ENCODE data around the gene CNTNAP2.

Gene CNTNAP2

GRCh38 chr7:146378196-146378595 lies 261.6 kb downstream of the CNTNAP2 start:
- TF ChIP-seq SUZ12 (IDR thresholded peaks at IDR 0.05; ENCODE audit: extremely low read depth, insufficient read depth, insufficient read length): no peak
- no peak for TF ChIP-seq ZNF274 (IDR thresholded peaks at IDR 0.05; ENCODE audit: low read depth, low read length)
- TF ChIP-seq YY1 (IDR thresholded peaks at IDR 0.05; ENCODE audit: insufficient read depth, insufficient read length): no peak
- H3K4me3 ChIP-seq (ENCODE audit: insufficient read length, low read depth): no peak overlapping the region
- H3K27me3 ChIP-seq (ENCODE audit: insufficient read depth, insufficient read length): no peaks in the 10 kb centered on the region
- no peaks in the 10 kb centered on the region for H3K9me3 ChIP-seq (ENCODE audit: insufficient read depth, low read length)
- no peaks in the 10 kb centered on the region for H3K36me3 ChIP-seq (ENCODE audit: insufficient read depth, insufficient read length, low read length)
- no peak overlapping the region for H3K9ac ChIP-seq (ENCODE audit: insufficient read length, low read depth)
- no peaks in the 10 kb centered on the region for H3K4me1 ChIP-seq (ENCODE audit: insufficient read depth, insufficient read length)
- DNase-seq (ENCODE audit: low read depth, low spot score): no peak

- H3K9me3 ChIP-seq (ENCODE audit: insufficient read depth, low read length): no peaks in the 10 kb centered on the region
- no peaks in the 10 kb centered on the region for H3K4me1 ChIP-seq (ENCODE audit: insufficient read depth, insufficient read length)
- TF ChIP-seq ZNF274 (IDR thresholded peaks at IDR 0.05; ENCODE audit: low read depth, low read length): no peak
- TF ChIP-seq YY1 (IDR thresholded peaks at IDR 0.05; ENCODE audit: insufficient read depth, insufficient read length): no peak
- no peak for TF ChIP-seq SUZ12 (IDR thresholded peaks at IDR 0.05; ENCODE audit: extremely low read depth, insufficient read depth, insufficient read length)
- no peak for DNase-seq (ENCODE audit: low read depth, low spot score)
- H3K4me3 ChIP-seq (ENCODE audit: insufficient read length, low read depth): no peak overlapping the region
- no peaks in the 10 kb centered on the region for H3K27me3 ChIP-seq (ENCODE audit: insufficient read depth, insufficient read length)
- no peak overlapping the region for H3K9ac ChIP-seq (ENCODE audit: insufficient read length, low read depth)
- no peaks in the 10 kb centered on the region for H3K36me3 ChIP-seq (ENCODE audit: insufficient read depth, insufficient read length, low read length)
Observed at GRCh38 chr7:146387140-146387539, 270.5 kb downstream of the CNTNAP2 start.

- H3K4me1 ChIP-seq (ENCODE audit: insufficient read depth, insufficient read length): no peaks in the 10 kb centered on the region
- no peaks in the 10 kb centered on the region for H3K27me3 ChIP-seq (ENCODE audit: insufficient read depth, insufficient read length)
- no peak for TF ChIP-seq SUZ12 (IDR thresholded peaks at IDR 0.05; ENCODE audit: extremely low read depth, insufficient read depth, insufficient read length)
- no peak for TF ChIP-seq ZNF274 (IDR thresholded peaks at IDR 0.05; ENCODE audit: low read depth, low read length)
- TF ChIP-seq YY1 (IDR thresholded peaks at IDR 0.05; ENCODE audit: insufficient read depth, insufficient read length): no peak
Observed at GRCh38 chr7:146388928-146389327, 272.3 kb downstream of the CNTNAP2 start.

GRCh38 chr7:146393346-146393745 lies 276.7 kb downstream of the CNTNAP2 start:
- H3K36me3 ChIP-seq (ENCODE audit: insufficient read depth, insufficient read length, low read length): no peaks in the 10 kb centered on the region
- TF ChIP-seq ZNF274 (IDR thresholded peaks at IDR 0.05; ENCODE audit: low read depth, low read length) (no peak), YY1 (IDR thresholded peaks at IDR 0.05; ENCODE audit: insufficient read depth, insufficient read length) (no peak), SUZ12 (IDR thresholded peaks at IDR 0.05; ENCODE audit: extremely low read depth, insufficient read depth, insufficient read length) (no peak)
- H3K9ac ChIP-seq (ENCODE audit: insufficient read length, low read depth): no peak overlapping the region
- no peaks in the 10 kb centered on the region for H3K27me3 ChIP-seq (ENCODE audit: insufficient read depth, insufficient read length)
- DNase-seq (ENCODE audit: low read depth, low spot score): no peak
- no peak overlapping the region for H3K4me3 ChIP-seq (ENCODE audit: insufficient read length, low read depth)
- H3K4me1 ChIP-seq (ENCODE audit: insufficient read depth, insufficient read length): no peaks in the 10 kb centered on the region
- no peaks in the 10 kb centered on the region for H3K9me3 ChIP-seq (ENCODE audit: insufficient read depth, low read length)

More at GRCh38 chr7:146388928-146389327, 272.3 kb downstream of the CNTNAP2 start:
- H3K9ac ChIP-seq (ENCODE audit: insufficient read length, low read depth): no peak overlapping the region
- no peaks in the 10 kb centered on the region for H3K36me3 ChIP-seq (ENCODE audit: insufficient read depth, insufficient read length, low read length)
- H3K9me3 ChIP-seq (ENCODE audit: insufficient read depth, low read length): no peaks in the 10 kb centered on the region
- no peak for DNase-seq (ENCODE audit: low read depth, low spot score)
- H3K4me3 ChIP-seq (ENCODE audit: insufficient read length, low read depth): no peak overlapping the region

- no peaks in the 10 kb centered on the region for H3K36me3 ChIP-seq (ENCODE audit: insufficient read depth, insufficient read length, low read length)
- H3K4me3 ChIP-seq (ENCODE audit: insufficient read length, low read depth): no peak overlapping the region
- TF ChIP-seq YY1 (IDR thresholded peaks at IDR 0.05; ENCODE audit: insufficient read depth, insufficient read length) (no peak), ZNF274 (IDR thresholded peaks at IDR 0.05; ENCODE audit: low read depth, low read length) (no peak), SUZ12 (IDR thresholded peaks at IDR 0.05; ENCODE audit: extremely low read depth, insufficient read depth, insufficient read length) (no peak)
- H3K27me3 ChIP-seq (ENCODE audit: insufficient read depth, insufficient read length): no peaks in the 10 kb centered on the region
- no peak for DNase-seq (ENCODE audit: low read depth, low spot score)
- H3K4me1 ChIP-seq (ENCODE audit: insufficient read depth, insufficient read length): no peaks in the 10 kb centered on the region
- no peaks in the 10 kb centered on the region for H3K9me3 ChIP-seq (ENCODE audit: insufficient read depth, low read length)
- H3K9ac ChIP-seq (ENCODE audit: insufficient read length, low read depth): no peak overlapping the region
Observed at GRCh38 chr7:146397141-146397540, 280.5 kb downstream of the CNTNAP2 start.

- TF ChIP-seq YY1 (IDR thresholded peaks at IDR 0.05; ENCODE audit: insufficient read depth, insufficient read length) (no peak), ZNF274 (IDR thresholded peaks at IDR 0.05; ENCODE audit: low read depth, low read length) (no peak), SUZ12 (IDR thresholded peaks at IDR 0.05; ENCODE audit: extremely low read depth, insufficient read depth, insufficient read length) (no peak)
- Histone ChIP-seq H3K36me3 (ENCODE audit: insufficient read depth, insufficient read length, low read length) (no peaks in the 10 kb centered on the region), H3K9me3 (ENCODE audit: insufficient read depth, low read length) (no peaks in the 10 kb centered on the region), H3K27me3 (ENCODE audit: insufficient read depth, insufficient read length) (no peaks in the 10 kb centered on the region), H3K4me3 (ENCODE audit: insufficient read length, low read depth) (no peak overlapping the region), H3K4me1 (ENCODE audit: insufficient read depth, insufficient read length) (no peaks in the 10 kb centered on the region), H3K9ac (ENCODE audit: insufficient read length, low read depth) (no peak overlapping the region)
- DNase-seq (ENCODE audit: low read depth, low spot score): no peak
Observed at GRCh38 chr7:146401939-146402338, 285.3 kb downstream of the CNTNAP2 start.

- no peaks in the 10 kb centered on the region for H3K9me3 ChIP-seq (ENCODE audit: insufficient read depth, low read length)
Observed at GRCh38 chr7:146405737-146406136, 289.1 kb downstream of the CNTNAP2 start.

More at GRCh38 chr7:146405737-146406136, 289.1 kb downstream of the CNTNAP2 start:
- Histone ChIP-seq H3K4me3 (ENCODE audit: insufficient read length, low read depth) (no peak overlapping the region), H3K9ac (ENCODE audit: insufficient read length, low read depth) (no peak overlapping the region), H3K36me3 (ENCODE audit: insufficient read depth, insufficient read length, low read length) (no peaks in the 10 kb centered on the region), H3K4me1 (ENCODE audit: insufficient read depth, insufficient read length) (no peaks in the 10 kb centered on the region), H3K27me3 (ENCODE audit: insufficient read depth, insufficient read length) (no peaks in the 10 kb centered on the region)
- DNase-seq (ENCODE audit: low read depth, low spot score): no peak
- TF ChIP-seq SUZ12 (IDR thresholded peaks at IDR 0.05; ENCODE audit: extremely low read depth, insufficient read depth, insufficient read length) (no peak), YY1 (IDR thresholded peaks at IDR 0.05; ENCODE audit: insufficient read depth, insufficient read length) (no peak), ZNF274 (IDR thresholded peaks at IDR 0.05; ENCODE audit: low read depth, low read length) (no peak)
